HepG2 (cell line): Measurements from ENCODE around the gene MTCH2. TPM values are rescaled to one million over a fixed set of nuclear protein-coding genes. Genes with fewer than 3 reads are reported as not detected.

Experiments
- GPN1 ChIP-seq: sonication (generic); formaldehyde crosslinking; IDR thresholded peaks from 2 replicates; pipeline ENCODE4 v1.5.1; 2020; ENCODE audit warnings: missing genetic modification reagents, borderline replicate concordance
- HDAC2 ChIP-seq: sonication (generic); formaldehyde crosslinking; IDR thresholded peaks from 2 replicates; pipeline ENCODE4 v1.4.0; 2020; ENCODE audit warnings: missing genetic modification reagents
- HOXA9 ChIP-seq: sonication (generic); formaldehyde crosslinking; IDR thresholded peaks from 2 replicates; pipeline ENCODE4 v1.8.1; 2022; ENCODE audit warnings: missing genetic modification reagents, mild to moderate bottlenecking, moderate library complexity, borderline replicate concordance
- KAT8 ChIP-seq: IDR thresholded peaks from 2 replicates; pipeline ENCODE4 v1.6.1; 2016; ENCODE audit warnings: missing genetic modification reagents, missing compliant biosample characterization
- KDM4B ChIP-seq: sonication (generic); formaldehyde crosslinking; IDR thresholded peaks from 2 replicates; pipeline ENCODE4 v1.4.0; 2020; ENCODE audit warnings: missing genetic modification reagents
- MATR3 ChIP-seq: sonication (generic); formaldehyde crosslinking; IDR thresholded peaks from 2 replicates; pipeline ENCODE4 v1.4.0; 2020; ENCODE audit warnings: missing genetic modification reagents
- NR2F2 ChIP-seq: IDR thresholded peaks from 2 replicates; pipeline ENCODE4 v1.6.1; 2012; ENCODE audit warnings: low read depth, inconsistent platforms, borderline replicate concordance
- PHF20 ChIP-seq: sonication (generic); formaldehyde crosslinking; IDR thresholded peaks from 2 replicates; pipeline ENCODE4 v1.5.0; 2020; ENCODE audit warnings: mild to moderate bottlenecking, missing genetic modification reagents
- POLR2A ChIP-seq, 2 experiments: IDR thresholded peaks; 2 replicates each; pipeline ENCODE4 v1.6.1; 2011; ENCODE audit warnings: low read depth in 2 of 2, low read length in 2 of 2, mild to moderate bottlenecking in 1 of 2, moderate library complexity in 1 of 2; ENCODE audit not compliant: insufficient read depth in 1 of 2
- RCOR2 ChIP-seq: IDR thresholded peaks from 2 replicates; pipeline ENCODE4 v1.6.1; 2016; ENCODE audit warnings: missing biosample characterization, missing genetic modification reagents
- THAP11 ChIP-seq: IDR thresholded peaks from 2 replicates; pipeline ENCODE4 v1.6.1; 2016; ENCODE audit warnings: missing biosample characterization, missing genetic modification reagents
- ZBTB34 ChIP-seq: sonication (generic); formaldehyde crosslinking; IDR thresholded peaks from 2 replicates; pipeline ENCODE4 v1.8.0; 2022; ENCODE audit warnings: mild to moderate bottlenecking, missing genetic modification reagents
- ZBTB7B ChIP-seq: sonication (generic); formaldehyde crosslinking; IDR thresholded peaks from 2 replicates; pipeline ENCODE4 v1.4.0; 2020; ENCODE audit warnings: missing genetic modification reagents
- ZNF142 ChIP-seq: sonication (generic); formaldehyde crosslinking; IDR thresholded peaks from 2 replicates; pipeline ENCODE4 v1.4.0; 2020; ENCODE audit warnings: missing genetic modification reagents
- ZNF143 ChIP-seq: sonication (generic); formaldehyde crosslinking; IDR thresholded peaks from 2 replicates; pipeline ENCODE4 v1.4.0; 2020; ENCODE audit warnings: missing genetic modification reagents
- ZNF160 ChIP-seq: sonication (generic); formaldehyde crosslinking; IDR thresholded peaks from 2 replicates; pipeline ENCODE4 v1.8.0; 2022; ENCODE audit warnings: mild to moderate bottlenecking, inconsistent platforms, missing genetic modification reagents
- ZNF329 ChIP-seq: sonication (generic); formaldehyde crosslinking; IDR thresholded peaks from 2 replicates; pipeline ENCODE4 v1.9.0; 2021; ENCODE audit warnings: low read depth, mild to moderate bottlenecking, missing genetic modification reagents
- ZNF557 ChIP-seq: sonication (generic); formaldehyde crosslinking; IDR thresholded peaks from 2 replicates; pipeline ENCODE4 v1.4.0; 2020; ENCODE audit warnings: missing genetic modification reagents
- ZNF629 ChIP-seq: sonication (generic); formaldehyde crosslinking; conservative IDR thresholded peaks from 2 replicates; pipeline ENCODE4 v1.5.0; 2020; ENCODE audit warnings: missing genetic modification reagents
- ZNF678 ChIP-seq: sonication (generic); formaldehyde crosslinking; IDR thresholded peaks from 2 replicates; pipeline ENCODE4 v1.4.0; 2020; ENCODE audit warnings: mild to moderate bottlenecking, missing genetic modification reagents
- ZNF703 ChIP-seq: sonication (generic); formaldehyde crosslinking; IDR thresholded peaks from 2 replicates; pipeline ENCODE4 v1.5.1; 2020; ENCODE audit warnings: missing genetic modification reagents, mild to moderate bottlenecking, moderate library complexity, borderline replicate concordance
- ZSCAN21 ChIP-seq: sonication (generic); formaldehyde crosslinking; IDR thresholded peaks from 2 replicates; pipeline ENCODE4 v1.8.0; 2022; ENCODE audit warnings: mild to moderate bottlenecking, missing genetic modification reagents, moderate library complexity, borderline replicate concordance
- polyA plus RNA-seq, 8 experiments: library from polyadenylated mRNA; depleted of rRNA in 3 of 8; stranded (reverse) in 7 of 8; unstranded in 1 of 8; fragments of >200 nt; fragmentation: Illumina TruSeq in 4 of 8; extraction: Trizol in 4 of 8; gene quantifications; 2 replicates each; pipeline versions ENCODE4 v1.2.1 to v1.2.3, GENCODE V29; 2011 to 2016; ENCODE audit warnings: low read depth in 4 of 8, missing spikeins in 1 of 8, mixed read lengths in 1 of 8; ENCODE audit not compliant: insufficient read depth in 1 of 8
- total RNA-seq, 5 experiments: library from RNA; depleted of rRNA; stranded (reverse); fragments of >200 nt; fragmentation: Illumina TruSeq; extraction: Trizol; gene quantifications; 2 replicates each; pipeline ENCODE4 v1.2.3, GENCODE V29; 2016; ENCODE audit warnings: low read depth in 1 of 5

Gene MTCH2
- total and polyA plus RNA-seq, 2 of the 13 experiments (the other 11 are each of a cell fraction or from before 2014, with no cell fraction given): 112 to 272 TPM

GRCh38 chr11:47642099-47642855, at the start of gene MTCH2 (continued):
- TF ChIP-seq ZNF142 (CRISPR knock-in tag) (peak; percentile 94), HOXA9 (CRISPR knock-in tag) (no peak), GPN1 (CRISPR knock-in tag) (peak; percentile 58; the same call in 1 of the 2 replicates), ZBTB7B (CRISPR knock-in tag) (peak; percentile 66; the same call in 1 of the 2 replicates), ZNF678 (peak; percentile 47; the same call in 1 of the 2 replicates), THAP11 (peak; percentile 70), NR2F2 (no peak; the same call in 1 of the 2 replicates), KAT8 (CRISPR knock-in tag) (peak; percentile 81), HDAC2 (CRISPR knock-in tag) (peak; percentile 41; the same call in 1 of the 2 replicates), RCOR2 (CRISPR knock-in tag) (0 out of 2 replicates have a peak, but pooled peaks have one; percentile 40), KDM4B (CRISPR knock-in tag) (no peak; the same call in 1 of the 2 replicates), MATR3 (CRISPR knock-in tag) (no peak), ZNF329 (peak; percentile 80; the same call in 1 of the 2 replicates), ZSCAN21 (CRISPR knock-in tag) (peak; percentile 66; the same call in 1 of the 2 replicates), ZNF143 (CRISPR knock-in tag) (0 out of 2 replicates have a peak, but pooled peaks have one; percentile 17), ZNF629 (0 out of 2 replicates have a peak, but pooled peaks have one; percentile 4), ZNF703 (no peak), ZNF557 (CRISPR knock-in tag) (peak; percentile 43; the same call in 1 of the 2 replicates), POLR2A (IDR thresholded peaks at IDR 0.05; ENCODE audit: insufficient read depth in 1 of 2, low read depth in 2 of 2, low read length in 2 of 2) (peak; percentile 94 to 98), ZBTB34 (CRISPR knock-in tag) (no peak), ZNF160 (CRISPR knock-in tag) (peak; percentile 66; the same call in 1 of the 2 replicates), PHF20 (peak; percentile 62; the same call in 1 of the 2 replicates)
